ENCODE data around the gene UBD.

Gene UBD

GRCh38 chr6:29567991-29568390, 8.5 kb upstream of the UBD start:
- Histone ChIP-seq H3K27me3 (ENCODE audit: insufficient read depth, low read length, poor library complexity, severe bottlenecking) (no peaks in the 10 kb centered on the region), H3K36me3 (ENCODE audit: insufficient read depth, low read length) (no peaks in the 10 kb centered on the region), H3K4me1 (ENCODE audit: insufficient read depth, low read length, poor library complexity, severe bottlenecking) (no peaks in the 10 kb centered on the region), H3K4me2 (ENCODE audit: low read depth, low read length, poor library complexity, severe bottlenecking) (no peak overlapping the region), H4K20me1 (ENCODE audit: insufficient read depth, low read length, poor library complexity, severe bottlenecking) (no peaks in the 10 kb centered on the region), H3F3A (ENCODE audit: low read depth) (no peaks in the 10 kb centered on the region), H3K9me3 (ENCODE audit: insufficient read depth, low read depth, low read length) (no peaks in the 10 kb centered on the region), H3K9me2 (replicated peaks; ENCODE audit: low read depth, low read length) (no peaks in the 10 kb centered on the region), H3K79me2 (ENCODE audit: insufficient read depth, low read length) (no peaks in the 10 kb centered on the region), H2AFZ (ENCODE audit: low read length) (no peak overlapping the region), H3K9ac (ENCODE audit: low read depth, low read length, poor library complexity, severe bottlenecking) (no peak overlapping the region), H3K4me3 (ENCODE audit: low read length, poor library complexity, severe bottlenecking) (no peak overlapping the region)
- no peak for TF ChIP-seq CTCF (conservative IDR thresholded peaks at IDR 0.05; ENCODE audit: low read length)
- no peak for TF ChIP-seq EZH2phosphoT487 (IDR thresholded peaks at IDR 0.05; ENCODE audit: borderline replicate concordance)

- H4K20me1 ChIP-seq (ENCODE audit: insufficient read depth, low read length, poor library complexity, severe bottlenecking): no peaks in the 10 kb centered on the region
- TF ChIP-seq CTCF (conservative IDR thresholded peaks at IDR 0.05; ENCODE audit: low read length) (no peak), EZH2phosphoT487 (IDR thresholded peaks at IDR 0.05; ENCODE audit: borderline replicate concordance) (no peak)
- no peaks in the 10 kb centered on the region for H3F3A ChIP-seq (ENCODE audit: low read depth)
- H2AFZ ChIP-seq (ENCODE audit: low read length): no peak overlapping the region
- no peaks in the 10 kb centered on the region for H3K9me2 ChIP-seq (replicated peaks; ENCODE audit: low read depth, low read length)
- no peaks in the 10 kb centered on the region for H3K4me1 ChIP-seq (ENCODE audit: insufficient read depth, low read length, poor library complexity, severe bottlenecking)
- H3K27me3 ChIP-seq (ENCODE audit: insufficient read depth, low read length, poor library complexity, severe bottlenecking): no peaks in the 10 kb centered on the region
- H3K9me3 ChIP-seq (ENCODE audit: insufficient read depth, low read depth, low read length): no peaks in the 10 kb centered on the region
- H3K36me3 ChIP-seq (ENCODE audit: insufficient read depth, low read length): no peaks in the 10 kb centered on the region
- H3K4me3 ChIP-seq (ENCODE audit: low read length, poor library complexity, severe bottlenecking): no peak overlapping the region
- H3K9ac ChIP-seq (ENCODE audit: low read depth, low read length, poor library complexity, severe bottlenecking): no peak overlapping the region
- H3K79me2 ChIP-seq (ENCODE audit: insufficient read depth, low read length): no peaks in the 10 kb centered on the region
- H3K4me2 ChIP-seq (ENCODE audit: low read depth, low read length, poor library complexity, severe bottlenecking): no peak overlapping the region
Measured at GRCh38 chr6:29567541-29567940, 8.0 kb upstream of the UBD start.

- no peak overlapping the region for H3K4me2 ChIP-seq (ENCODE audit: low read depth, low read length, poor library complexity, severe bottlenecking)
- no peak overlapping the region for H3K4me3 ChIP-seq (ENCODE audit: low read length, poor library complexity, severe bottlenecking)
- no peak overlapping the region for H3K9ac ChIP-seq (ENCODE audit: low read depth, low read length, poor library complexity, severe bottlenecking)
- no peaks in the 10 kb centered on the region for H3K9me2 ChIP-seq (replicated peaks; ENCODE audit: low read depth, low read length)
- no peak overlapping the region for H2AFZ ChIP-seq (ENCODE audit: low read length)
- no peaks in the 10 kb centered on the region for H3K36me3 ChIP-seq (ENCODE audit: insufficient read depth, low read length)
- H4K20me1 ChIP-seq (ENCODE audit: insufficient read depth, low read length, poor library complexity, severe bottlenecking): no peaks in the 10 kb centered on the region
- H3K4me1 ChIP-seq (ENCODE audit: insufficient read depth, low read length, poor library complexity, severe bottlenecking): no peaks in the 10 kb centered on the region
- no peaks in the 10 kb centered on the region for H3K9me3 ChIP-seq (ENCODE audit: insufficient read depth, low read depth, low read length)
- TF ChIP-seq CTCF (conservative IDR thresholded peaks at IDR 0.05; ENCODE audit: low read length) (no peak), EZH2phosphoT487 (IDR thresholded peaks at IDR 0.05; ENCODE audit: borderline replicate concordance) (no peak)
- no peaks in the 10 kb centered on the region for H3F3A ChIP-seq (ENCODE audit: low read depth)
- no peaks in the 10 kb centered on the region for H3K27me3 ChIP-seq (ENCODE audit: insufficient read depth, low read length, poor library complexity, severe bottlenecking)
- no peaks in the 10 kb centered on the region for H3K79me2 ChIP-seq (ENCODE audit: insufficient read depth, low read length)
Measured at GRCh38 chr6:29566856-29567255, 7.3 kb upstream of the UBD start.

Data from Loucy (cell line).